Cerebellar cortex (tissue), 1 donor: ENCODE data around the gene PIEZO2.

ENCODE experiments used
- DNase-seq: peaks from one replicate; pipeline ENCODE4 v3.0.0-alpha.2; 2015; ENCODE audit warnings: low spot score

PIEZO2 gene

DNA sequence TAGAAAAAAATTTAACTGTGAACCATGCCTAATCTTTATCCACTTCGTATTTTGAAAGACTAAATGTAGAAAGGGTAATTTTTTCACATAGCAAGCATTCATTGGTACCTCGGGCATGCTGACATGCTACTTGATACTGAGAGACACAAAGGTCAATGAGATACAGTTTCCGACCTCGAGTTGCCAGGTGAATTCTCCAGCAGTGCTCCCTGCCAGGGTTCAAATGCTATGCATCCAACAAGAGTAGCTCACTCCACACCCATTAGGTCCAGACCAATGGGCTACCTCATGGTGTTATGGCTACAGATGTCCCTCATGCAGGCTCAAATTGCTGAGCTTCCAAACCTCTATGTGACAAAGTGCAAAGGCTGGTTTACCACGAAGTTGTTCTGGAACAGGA is 305.8 kb downstream of the PIEZO2 start:
- DNase-seq = no peak

DNA sequence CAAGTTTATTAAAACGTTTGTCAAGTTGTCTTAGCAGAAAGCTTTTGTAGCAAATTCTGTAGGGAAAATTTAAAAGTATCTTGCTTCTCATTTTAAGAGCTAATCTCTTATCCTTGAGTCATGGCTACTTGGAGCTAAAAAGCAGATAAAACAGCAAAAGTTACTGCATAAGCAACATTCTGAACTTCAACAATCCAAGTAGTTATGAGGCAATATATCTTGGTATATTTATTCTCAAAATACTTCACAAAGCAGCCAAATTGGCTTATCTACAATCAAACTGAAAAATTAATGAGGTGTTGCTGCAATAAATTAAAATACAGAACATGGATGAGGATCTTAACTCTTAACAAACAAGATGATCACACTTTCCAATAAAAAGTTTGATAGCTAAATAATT is 306.5 kb downstream of the PIEZO2 start:
- DNase-seq = no peak

DNA sequence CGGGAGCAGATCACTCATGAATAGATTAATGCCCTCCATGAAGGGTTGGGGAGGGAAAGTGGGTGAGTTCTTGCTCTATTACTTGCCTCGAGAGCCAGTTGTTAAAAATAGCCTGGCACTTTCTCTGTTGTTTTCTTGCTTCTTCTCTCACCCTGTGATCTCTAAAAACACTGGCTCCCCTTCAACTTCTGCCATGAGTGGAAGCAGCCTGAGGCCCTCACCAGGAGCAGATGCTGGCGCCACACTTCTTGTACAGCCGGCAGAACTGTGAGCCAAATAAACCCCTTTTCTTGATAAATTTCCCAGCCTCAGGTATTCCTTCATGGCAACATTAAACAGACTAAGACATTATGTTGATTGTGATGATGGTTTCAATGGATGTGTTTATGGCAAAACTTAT is 307.0 kb downstream of the PIEZO2 start:
- no peak for DNase-seq

DNA sequence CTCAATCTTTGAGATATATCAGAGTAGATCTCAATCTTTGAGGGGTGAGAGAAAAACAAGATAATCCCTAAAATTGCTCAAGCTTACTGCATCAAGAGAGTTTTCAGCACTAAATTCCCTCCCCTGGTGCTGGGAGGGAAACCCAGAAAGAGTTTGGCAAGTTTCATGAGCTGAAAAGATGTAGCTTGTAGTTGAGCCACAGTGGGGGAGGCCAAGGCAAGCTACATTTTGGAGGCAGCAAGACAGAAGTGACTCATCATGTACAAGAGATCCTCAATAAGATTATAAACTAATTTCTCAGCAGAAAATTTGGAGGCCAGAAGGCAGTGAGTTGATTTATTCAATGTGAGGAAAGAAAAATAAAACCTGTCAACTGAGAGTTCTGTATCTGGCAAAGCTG is 308.2 kb downstream of the PIEZO2 start:
- DNase-seq = no peak

DNA sequence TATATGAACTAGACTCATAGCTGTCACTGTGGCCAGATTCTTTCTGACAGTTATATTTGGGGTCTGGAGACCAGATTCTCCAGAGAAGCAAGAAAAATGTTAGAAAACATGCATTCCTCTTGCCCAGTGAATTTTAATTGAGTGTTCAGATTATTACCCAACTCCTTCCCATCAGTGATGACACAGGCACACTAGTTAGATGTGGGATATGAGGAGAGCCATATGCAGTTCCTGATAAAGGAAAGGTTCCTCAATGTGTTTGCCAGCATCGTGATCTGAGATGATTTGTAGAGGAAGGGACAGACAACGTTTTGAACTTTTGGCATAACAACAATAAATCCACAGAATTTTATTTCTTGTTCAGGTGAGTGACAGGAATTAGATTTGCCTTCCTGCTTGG is 308.6 kb downstream of the PIEZO2 start:
- DNase-seq = no peak

DNA sequence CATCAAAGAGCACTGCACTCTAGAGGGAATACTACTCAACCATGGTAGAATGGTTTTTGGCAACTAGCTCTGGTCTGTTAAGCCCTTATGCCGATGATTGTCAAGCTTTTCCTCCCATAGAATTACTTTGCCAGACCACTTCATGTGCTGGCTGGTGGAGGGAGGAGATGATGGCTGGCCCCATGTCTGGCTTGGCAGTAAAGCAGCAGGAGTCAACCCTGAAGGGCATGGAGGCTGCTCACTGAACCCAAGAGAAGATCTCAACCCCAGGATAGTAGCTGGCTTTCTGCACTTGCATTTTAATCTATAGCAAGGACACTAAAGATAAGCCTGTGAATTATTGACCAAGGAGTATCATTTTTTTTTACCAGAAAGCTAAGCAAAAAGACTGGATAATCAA is 309.9 kb downstream of the PIEZO2 start:
- DNase-seq = no peak

DNA sequence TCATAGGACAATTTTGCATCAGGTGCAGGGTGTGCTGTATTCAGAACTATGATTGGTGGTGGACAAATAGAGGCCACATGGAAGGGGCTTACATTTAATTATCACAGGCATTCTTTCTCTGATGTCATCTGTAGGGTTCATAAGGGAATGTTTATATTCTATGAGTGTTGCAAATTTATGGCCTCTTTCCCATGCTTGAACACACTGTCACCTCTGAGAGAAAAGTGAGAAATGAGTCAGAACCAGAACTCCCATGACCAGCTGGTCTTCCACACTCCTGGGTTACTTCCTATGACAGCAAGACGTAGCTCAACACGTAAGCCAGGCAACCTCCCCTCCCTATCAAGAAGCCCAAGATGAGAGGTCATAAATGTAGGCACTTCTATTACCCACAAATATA is 310.8 kb downstream of the PIEZO2 start:
- DNase-seq = no peak

DNA sequence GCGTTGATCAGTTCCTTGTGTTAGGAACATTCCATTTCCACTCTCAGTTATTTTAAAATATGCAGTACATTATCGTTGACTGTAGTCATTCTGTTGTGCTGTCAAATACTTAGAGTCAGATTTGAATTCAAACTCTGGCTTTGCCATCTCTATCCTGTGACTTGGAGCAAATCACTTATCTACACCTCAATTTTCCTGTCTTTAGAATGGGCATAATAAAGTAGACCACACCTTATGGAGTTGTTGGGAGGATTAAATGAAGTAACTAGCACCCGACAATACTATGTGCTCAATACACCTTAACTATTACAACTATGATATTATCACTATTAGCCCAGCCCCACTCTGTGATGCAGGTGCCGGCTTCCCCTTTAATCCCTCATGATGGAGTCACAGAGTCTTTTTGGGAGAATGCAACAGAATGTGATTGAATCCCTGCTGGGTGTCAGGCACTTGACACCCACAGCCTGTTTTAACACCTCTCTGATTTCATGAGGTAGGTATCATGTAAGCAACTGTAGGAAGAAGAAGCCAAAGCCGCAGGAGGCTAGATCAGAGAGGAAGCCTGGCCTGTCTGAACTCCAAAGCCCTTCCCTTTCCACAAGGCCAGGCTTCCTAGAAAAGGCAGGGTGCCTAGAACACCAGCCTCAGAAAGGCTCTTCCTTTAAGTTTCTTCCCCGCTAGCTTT is 315.1 kb downstream of the PIEZO2 start:
- no peak for DNase-seq

DNA sequence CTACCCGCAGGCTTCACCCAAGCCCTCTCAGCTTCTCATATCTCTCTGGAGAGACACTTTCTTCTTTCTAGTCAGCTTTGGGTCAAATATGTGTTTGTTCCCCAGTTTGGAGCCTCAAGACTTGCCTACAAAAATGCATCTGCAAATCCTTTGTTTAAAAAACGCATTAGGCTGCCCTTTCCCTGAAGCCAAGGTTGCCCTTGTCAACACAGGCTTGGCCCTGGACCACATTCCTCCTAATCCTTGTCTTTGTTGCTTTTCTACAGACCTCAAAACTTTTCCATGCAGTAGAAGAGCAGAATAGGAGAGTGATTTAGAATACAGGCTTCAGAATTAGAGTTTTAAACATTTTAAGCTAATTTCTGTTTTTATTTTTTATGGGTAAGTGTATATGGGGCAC is 315.7 kb downstream of the PIEZO2 start:
- DNase-seq = no peak

DNA sequence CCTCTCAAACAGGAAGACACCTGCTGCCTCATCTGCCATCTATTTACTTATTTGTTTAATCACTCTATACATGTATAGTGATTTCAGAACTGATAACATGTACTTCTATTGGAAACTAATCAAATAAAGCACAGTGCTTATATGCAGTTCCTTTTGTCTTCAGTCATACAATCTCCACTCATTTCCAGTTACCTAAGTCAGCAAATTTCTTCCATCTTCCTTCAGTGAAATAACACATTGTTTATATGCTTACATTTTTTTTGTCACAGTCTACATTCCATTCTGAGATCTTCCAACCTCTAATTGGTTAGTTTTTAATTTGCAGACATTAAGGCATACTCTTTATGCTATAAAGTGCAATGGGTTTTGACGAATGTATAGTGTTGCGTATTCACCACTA is 323.0 kb downstream of the PIEZO2 start:
- DNase-seq = no peak

DNA sequence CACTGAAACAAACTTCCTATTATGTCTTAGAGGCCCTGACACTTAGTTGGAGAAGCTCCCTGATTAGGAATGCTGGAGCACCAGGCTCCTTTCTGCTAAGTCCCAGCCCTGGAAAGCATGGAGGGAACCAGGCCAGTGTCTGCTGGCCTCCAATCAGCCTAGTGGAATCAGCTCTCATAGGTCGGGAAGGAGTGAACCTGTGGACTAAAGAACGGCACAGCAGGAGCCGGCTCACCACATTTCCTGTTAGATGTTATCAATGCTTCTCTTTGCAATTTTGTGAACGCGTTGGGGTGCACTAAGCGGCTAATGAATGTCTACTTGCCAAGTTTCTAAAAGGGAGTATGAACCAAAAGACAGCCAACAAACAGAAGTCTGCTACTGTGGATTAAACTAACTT is 326.9 kb downstream of the PIEZO2 start:
- DNase-seq = no peak

DNA sequence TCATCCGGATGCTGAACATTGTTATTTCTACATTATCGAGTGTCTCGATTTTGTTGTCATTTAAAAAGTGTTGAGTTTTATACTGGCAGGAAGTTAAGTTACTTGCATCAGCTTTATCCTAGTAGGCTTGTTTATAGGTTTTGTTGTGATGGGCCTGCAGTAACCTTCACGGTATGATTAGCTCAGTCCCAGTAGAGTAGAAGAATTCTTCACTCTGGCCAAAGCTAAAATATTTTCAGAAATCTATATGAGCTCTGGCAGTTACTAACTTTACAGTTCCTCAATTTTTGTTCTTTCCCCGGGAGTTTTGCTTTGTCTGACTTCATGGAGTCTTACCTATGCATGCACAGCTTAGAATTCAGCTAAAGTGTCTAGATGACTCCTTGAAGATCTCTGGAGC is 328.7 kb downstream of the PIEZO2 start:
- DNase-seq = no peak

DNA sequence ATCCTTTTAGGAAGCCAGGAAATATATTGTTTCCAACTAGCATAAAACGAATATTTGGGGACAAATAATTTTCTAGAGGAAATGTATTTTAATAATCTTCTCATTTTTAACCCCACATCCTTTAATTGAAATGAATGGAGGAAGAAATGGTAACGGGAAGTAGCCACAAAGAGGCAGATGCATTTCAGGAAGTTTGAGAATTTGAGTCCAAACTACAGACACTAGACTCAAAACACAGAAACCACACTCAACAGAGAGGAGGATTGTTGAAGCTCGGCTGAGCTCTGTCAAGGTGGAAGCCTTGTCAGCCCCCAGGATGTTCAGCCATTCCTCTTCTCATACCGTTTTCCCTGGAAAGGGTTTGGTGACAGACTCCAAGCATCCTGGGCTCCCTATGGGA is 335.0 kb downstream of the PIEZO2 start:
- no peak for DNase-seq

DNA sequence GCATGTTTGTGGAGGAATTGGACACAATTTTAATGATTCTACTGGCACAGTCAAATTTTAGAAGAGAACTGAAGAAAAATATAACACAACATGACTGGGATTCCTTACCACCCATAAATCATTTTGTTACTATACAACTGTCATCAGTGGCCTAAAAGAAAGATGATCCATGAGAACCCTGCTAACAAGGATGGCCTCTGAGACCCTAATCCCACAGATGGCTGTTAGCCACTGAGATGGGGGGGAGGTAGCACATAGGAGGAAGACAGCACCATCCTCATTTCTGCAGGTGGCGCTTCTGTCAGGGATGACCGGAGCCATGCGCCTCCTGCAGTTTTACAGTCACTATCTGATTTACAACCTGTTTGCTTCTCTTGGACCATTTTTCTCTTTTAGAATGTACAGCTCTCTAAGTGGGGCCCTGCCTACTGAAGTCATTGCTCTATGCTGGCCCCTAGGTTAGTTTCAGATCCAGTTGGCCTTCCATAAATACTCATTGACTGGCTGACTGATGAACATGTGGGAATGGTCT is 343.7 kb downstream of the PIEZO2 start:
- no peak for DNase-seq

DNA sequence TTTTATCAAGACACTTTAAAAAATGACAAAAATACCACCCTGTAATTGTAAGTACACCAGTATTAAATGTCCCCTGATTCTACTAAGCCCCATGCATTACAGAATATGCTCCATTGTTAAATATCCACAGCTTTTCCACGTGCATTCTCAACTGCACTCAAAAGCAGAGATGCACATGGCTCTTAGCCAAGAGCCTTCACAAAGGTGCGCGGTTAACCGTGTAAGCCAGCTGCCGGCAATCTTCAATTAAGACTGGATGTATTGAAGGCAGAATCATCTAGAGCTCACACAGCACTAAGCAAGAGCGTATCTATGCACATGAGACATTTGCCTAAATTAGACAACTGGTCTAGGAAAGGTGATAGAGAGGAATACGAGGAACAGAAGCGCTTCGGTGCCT is 345.2 kb downstream of the PIEZO2 start:
- DNase-seq = no peak

DNA sequence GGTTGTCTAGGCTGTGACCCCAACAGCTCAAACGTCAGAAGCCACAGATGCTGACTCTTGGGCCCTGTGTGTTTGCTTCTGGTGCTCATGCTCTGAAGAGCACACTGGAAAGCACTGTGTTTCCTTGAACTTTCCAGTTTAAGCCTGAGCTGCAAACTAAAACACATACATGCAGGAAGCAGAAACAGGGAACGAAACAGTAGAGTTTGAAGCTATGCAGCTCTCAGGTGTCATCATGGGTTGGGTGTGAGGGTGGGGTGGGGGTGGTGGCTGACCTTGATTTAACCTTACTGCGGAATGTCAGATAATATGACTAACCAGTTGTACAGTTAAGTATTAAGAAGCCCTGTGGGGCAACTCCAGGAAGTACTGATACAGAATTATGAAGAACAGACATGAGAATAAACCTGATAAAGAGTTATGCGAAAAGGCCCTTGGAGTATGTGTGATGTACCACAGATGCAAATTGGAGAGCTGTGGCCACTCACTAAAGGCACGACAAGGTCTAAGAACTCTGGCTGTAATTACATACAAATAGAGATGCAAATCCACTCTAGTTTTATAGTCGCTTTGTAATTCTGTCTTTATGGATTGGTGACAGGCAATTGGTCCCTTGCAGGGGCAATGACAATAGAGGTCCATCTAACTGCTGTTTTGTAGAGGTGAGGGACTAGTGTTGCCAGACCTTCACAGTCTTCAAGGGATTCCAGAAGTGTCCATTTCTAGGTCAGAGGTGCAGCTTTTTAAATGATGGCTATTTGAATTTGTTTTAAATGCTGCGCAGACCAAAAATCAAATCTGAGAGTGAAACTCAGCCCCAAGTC is 350.4 kb downstream of the PIEZO2 start:
- no peak for DNase-seq

DNA sequence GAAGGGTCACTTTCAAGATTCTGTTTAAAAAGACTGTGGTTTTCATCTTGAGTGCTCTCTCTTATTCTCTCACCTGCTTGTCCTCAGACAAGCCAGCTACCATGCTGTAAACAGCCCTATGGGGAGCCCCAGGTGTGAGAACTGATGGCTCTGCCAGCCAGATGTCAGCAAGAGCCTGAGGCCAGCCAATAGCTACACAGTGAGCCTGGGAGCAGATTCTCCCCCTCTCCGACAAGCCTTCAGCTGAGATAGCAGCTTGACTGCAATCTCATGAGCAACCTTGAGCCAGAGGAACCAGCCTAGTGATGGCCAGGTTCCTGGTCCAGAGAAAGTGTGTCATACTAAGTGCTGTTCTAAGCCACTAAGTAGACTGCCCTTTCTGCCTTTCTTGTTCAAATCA is 351.5 kb downstream of the PIEZO2 start:
- DNase-seq = no peak

DNA sequence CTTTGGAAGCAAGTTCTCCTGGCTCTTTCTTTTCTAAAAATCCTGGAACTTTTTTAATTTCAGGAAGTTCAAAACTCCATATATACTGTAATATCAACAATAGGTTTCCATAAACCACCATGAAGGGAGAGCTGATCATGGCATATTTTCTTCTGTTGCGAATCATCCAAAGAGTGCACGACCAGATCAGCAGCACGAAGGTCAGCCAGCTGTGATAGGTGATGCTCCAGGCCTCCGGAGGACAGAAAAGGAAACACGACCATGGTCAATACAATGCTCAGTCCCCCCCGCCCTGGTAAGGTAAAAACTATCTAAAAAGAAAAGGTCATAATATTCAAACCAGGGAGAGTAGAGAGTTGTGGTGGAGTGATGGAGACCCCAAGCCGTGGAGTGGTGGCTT is 354.6 kb downstream of the PIEZO2 start:
- no peak for DNase-seq

DNA sequence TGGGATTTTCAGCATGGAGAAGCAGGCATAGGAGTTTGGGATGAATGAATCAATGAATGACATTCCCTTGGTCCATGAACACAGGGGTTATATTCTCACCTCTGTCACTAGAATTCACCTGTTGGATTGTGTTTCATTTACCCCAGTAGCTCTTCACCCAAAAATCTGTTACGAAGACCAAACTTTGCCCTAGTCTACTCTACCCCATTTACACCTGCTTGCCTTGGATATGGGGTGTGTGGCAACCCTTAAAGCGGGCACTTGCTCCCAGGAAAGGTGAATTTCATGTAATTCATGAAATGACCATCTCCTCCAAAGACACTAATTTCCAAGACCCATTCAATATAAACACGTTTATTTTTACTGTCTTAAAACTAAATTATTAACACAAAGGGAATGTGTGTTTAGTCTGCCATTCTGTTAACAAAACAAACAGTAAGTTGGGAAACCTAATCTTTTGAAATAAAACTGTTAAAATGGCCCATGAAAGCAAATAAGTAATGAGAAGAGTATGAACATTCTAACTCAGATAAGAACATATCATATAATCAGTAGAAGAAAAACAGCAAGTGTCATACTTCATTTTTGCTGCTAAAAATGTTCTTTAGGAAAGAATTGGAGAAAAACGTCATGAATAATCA is 355.5 kb downstream of the PIEZO2 start:
- no peak for DNase-seq

DNA sequence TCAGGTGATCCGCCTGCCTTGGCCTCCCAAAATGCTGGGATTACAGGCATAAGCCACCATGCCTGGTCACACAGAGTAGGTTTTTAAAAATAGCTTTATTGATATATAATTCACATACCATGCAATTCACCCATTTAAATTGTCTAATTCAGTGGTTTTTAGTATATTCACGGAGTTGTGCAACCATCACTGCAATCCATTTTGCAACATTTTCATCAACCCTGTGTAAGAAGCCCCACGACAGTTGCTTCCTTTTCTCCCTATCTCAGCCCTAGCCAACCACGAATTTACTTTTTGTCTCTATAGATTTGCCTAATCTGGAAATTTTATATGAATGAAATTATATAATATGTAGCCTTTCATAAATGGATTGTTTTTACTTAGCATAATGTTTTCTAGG is 357.2 kb downstream of the PIEZO2 start:
- DNase-seq = no peak

DNA sequence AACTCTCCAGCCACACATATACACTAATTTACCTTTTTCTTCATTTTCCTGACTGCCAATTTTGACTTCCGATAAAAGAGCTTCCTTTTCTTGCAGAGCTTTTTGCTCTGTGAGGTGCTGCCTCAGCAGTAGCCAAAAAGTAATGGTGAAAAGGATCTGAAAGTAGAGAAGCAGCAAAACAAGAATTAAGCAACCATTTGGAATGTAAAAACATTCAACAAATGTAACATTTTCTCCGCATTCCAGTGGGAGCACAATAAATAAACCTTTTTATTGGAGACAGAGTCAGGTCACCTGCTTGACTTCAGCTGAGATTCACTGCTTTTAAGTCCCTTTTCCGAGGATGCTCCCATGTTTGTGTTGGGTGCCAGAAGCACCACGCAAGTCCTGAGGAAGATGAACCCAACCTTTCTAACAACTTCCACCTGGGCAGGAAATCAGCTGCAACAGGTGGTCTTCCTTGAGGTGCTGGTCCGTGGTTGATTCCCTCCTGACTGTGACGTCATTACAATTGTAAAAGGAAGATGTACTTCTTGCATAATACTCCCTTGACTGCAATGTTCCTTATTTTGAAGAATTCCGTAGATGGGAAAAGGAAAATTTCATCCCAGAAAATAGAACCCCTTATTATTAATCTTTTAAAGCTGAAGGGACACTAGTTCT is 358.1 kb downstream of the PIEZO2 start:
- no peak for DNase-seq

DNA sequence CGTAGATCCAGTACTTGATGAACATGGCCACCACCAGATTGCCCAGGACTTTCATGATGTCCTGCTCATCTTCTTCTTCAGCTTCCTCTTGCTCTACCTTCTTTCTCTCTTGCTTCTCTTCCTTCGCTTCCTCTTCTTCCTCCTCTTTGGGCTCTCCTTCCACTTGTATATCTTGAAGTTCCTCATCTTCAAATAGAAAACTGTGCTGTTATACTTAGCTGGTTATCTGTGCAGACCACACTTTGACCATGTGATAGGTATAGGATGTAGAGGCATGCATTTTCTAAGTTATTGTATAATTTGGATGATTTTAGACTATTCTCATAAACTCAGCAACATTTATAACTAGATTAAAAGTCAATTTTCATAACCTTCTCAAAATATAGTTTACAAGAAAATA is 360.2 kb downstream of the PIEZO2 start:
- no peak for DNase-seq
